ENCODE results near the gene KRI1. TPM values are rescaled to one million over a fixed set of nuclear protein-coding genes. Genes with fewer than 3 reads are reported as not detected.

Gene KRI1
- total RNA-seq, 1 donor from 2014 or later, result 24.1 TPM

GRCh38 chr19:10525636-10526035 lies 40.2 kb downstream of the KRI1 start:
- Mint-ChIP-seq H3K4me3 (ENCODE audit: unreplicated experiment) (no peak overlapping the region), H3K36me3 (ENCODE audit: unreplicated experiment) (no peaks in the 10 kb centered on the region), H3K27me3 (ENCODE audit: unreplicated experiment) (peaks cover 5% of the 10 kb centered on the region), H3K27ac (ENCODE audit: unreplicated experiment) (no peak overlapping the region), H3K4me1 (ENCODE audit: low read depth, unreplicated experiment) (no peaks in the 10 kb centered on the region), H3K9me3 (ENCODE audit: unreplicated experiment) (no peaks in the 10 kb centered on the region)
- no peak for DNase-seq
- TF ChIP-seq, protein P1, sequence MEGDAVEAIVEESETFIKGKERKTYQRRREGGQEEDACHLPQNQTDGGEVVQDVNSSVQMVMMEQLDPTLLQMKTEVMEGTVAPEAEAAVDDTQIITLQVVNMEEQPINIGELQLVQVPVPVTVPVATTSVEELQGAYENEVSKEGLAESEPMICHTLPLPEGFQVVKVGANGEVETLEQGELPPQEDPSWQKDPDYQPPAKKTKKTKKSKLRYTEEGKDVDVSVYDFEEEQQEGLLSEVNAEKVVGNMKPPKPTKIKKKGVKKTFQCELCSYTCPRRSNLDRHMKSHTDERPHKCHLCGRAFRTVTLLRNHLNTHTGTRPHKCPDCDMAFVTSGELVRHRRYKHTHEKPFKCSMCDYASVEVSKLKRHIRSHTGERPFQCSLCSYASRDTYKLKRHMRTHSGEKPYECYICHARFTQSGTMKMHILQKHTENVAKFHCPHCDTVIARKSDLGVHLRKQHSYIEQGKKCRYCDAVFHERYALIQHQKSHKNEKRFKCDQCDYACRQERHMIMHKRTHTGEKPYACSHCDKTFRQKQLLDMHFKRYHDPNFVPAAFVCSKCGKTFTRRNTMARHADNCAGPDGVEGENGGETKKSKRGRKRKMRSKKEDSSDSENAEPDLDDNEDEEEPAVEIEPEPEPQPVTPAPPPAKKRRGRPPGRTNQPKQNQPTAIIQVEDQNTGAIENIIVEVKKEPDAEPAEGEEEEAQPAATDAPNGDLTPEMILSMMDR (IDR thresholded peaks at IDR 0.05; ENCODE audit: partially characterized antibody, unreplicated experiment), result no peak

GRCh38 chr19:10523135-10523636 lies 42.6 kb downstream of the KRI1 start:
- Mint-ChIP-seq H3K27ac (ENCODE audit: unreplicated experiment) (no peak overlapping the region), H3K36me3 (ENCODE audit: unreplicated experiment) (no peaks in the 10 kb centered on the region), H3K4me1 (ENCODE audit: low read depth, unreplicated experiment) (peaks cover 8% of the 10 kb centered on the region), H3K27me3 (ENCODE audit: unreplicated experiment) (peaks cover 13% of the 10 kb centered on the region), H3K4me3 (ENCODE audit: unreplicated experiment) (no peak overlapping the region), H3K9me3 (ENCODE audit: unreplicated experiment) (peaks cover 2% of the 10 kb centered on the region)
- no peak for DNase-seq
- TF ChIP-seq, protein P1 (IDR thresholded peaks at IDR 0.05; ENCODE audit: partially characterized antibody, unreplicated experiment), result no peak

- Mint-ChIP-seq H3K27me3 (ENCODE audit: unreplicated experiment) (peaks cover 14% of the 10 kb centered on the region), H3K9me3 (ENCODE audit: unreplicated experiment) (peaks cover 4% of the 10 kb centered on the region), H3K27ac (ENCODE audit: unreplicated experiment) (no peak overlapping the region), H3K36me3 (ENCODE audit: unreplicated experiment) (no peaks in the 10 kb centered on the region), H3K4me1 (ENCODE audit: low read depth, unreplicated experiment) (peaks cover 11% of the 10 kb centered on the region), H3K4me3 (ENCODE audit: unreplicated experiment) (no peak overlapping the region)
- TF ChIP-seq, protein P1 (IDR thresholded peaks at IDR 0.05; ENCODE audit: partially characterized antibody, unreplicated experiment), result no peak
- no peak for DNase-seq
Measured at GRCh38 chr19:10521461-10522171, 44.2 kb downstream of the KRI1 start.

- TF ChIP-seq, protein P1 (IDR thresholded peaks at IDR 0.05; ENCODE audit: partially characterized antibody, unreplicated experiment), result no peak
- Mint-ChIP-seq H3K4me1 (ENCODE audit: low read depth, unreplicated experiment) (peaks cover 11% of the 10 kb centered on the region), H3K27ac (ENCODE audit: unreplicated experiment) (no peak overlapping the region), H3K9me3 (ENCODE audit: unreplicated experiment) (peaks cover 4% of the 10 kb centered on the region), H3K36me3 (ENCODE audit: unreplicated experiment) (no peaks in the 10 kb centered on the region), H3K4me3 (ENCODE audit: unreplicated experiment) (no peak overlapping the region), H3K27me3 (ENCODE audit: unreplicated experiment) (peaks cover 20% of the 10 kb centered on the region)
- DNase-seq, result no peak
Measured at GRCh38 chr19:10520652-10521318, 45.0 kb downstream of the KRI1 start.

DNA sequence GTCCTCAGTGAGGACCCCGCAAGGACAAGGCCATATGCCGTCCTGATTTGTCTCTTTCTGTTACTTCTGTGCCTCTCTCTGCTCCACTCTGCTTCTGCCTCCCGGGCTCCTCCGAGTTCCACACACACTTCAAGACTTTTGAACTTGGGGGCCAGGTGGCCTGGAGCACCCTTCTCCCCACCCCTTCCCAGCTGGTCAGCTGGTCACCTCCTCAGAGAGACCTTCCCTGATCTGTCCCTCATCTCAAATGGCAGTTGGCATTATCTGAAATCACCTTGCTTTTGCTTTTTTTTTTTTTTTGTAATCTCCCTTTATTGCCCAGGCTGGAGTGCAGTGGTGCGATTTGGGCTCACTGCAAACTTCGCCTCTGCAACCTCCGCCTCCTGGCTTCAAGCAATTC lies 46.4 kb downstream of the KRI1 start:
- Mint-ChIP-seq H3K9me3 (ENCODE audit: unreplicated experiment) (peaks cover 4% of the 10 kb centered on the region), H3K4me3 (ENCODE audit: unreplicated experiment) (peak overlapping the region; percentile 14), H3K27ac (ENCODE audit: unreplicated experiment) (no peak overlapping the region), H3K36me3 (ENCODE audit: unreplicated experiment) (no peaks in the 10 kb centered on the region), H3K27me3 (ENCODE audit: unreplicated experiment) (peaks cover 24% of the 10 kb centered on the region), H3K4me1 (ENCODE audit: low read depth, unreplicated experiment) (peaks cover 11% of the 10 kb centered on the region)
- TF ChIP-seq, protein P1 (IDR thresholded peaks at IDR 0.05; ENCODE audit: partially characterized antibody, unreplicated experiment), result no peak
- DNase-seq, result no peak
